Choroid plexus epithelial cell (primary cell): ENCODE data around the gene SMURF2.

Source experiments
- DNase-seq: peaks from one replicate; pipeline ENCODE4 v3.0.0-alpha.2; 2010; ENCODE audit warnings: low read depth
- H3K4me3 ChIP-seq: 2 replicates; pipeline ENCODE4 v1.5.1; 2011; ENCODE audit warnings: low read depth, mild to moderate bottlenecking, control low read depth, low read length, moderate library complexity
- TF ChIP-seq, protein P1 (sequence below): conservative IDR thresholded peaks from 2 replicates; pipeline ENCODE4 v1.5.1; 2011; ENCODE audit warnings: low read depth, mild to moderate bottlenecking, control low read depth, inconsistent platforms, low read length, moderate library complexity

Gene SMURF2

DNA sequence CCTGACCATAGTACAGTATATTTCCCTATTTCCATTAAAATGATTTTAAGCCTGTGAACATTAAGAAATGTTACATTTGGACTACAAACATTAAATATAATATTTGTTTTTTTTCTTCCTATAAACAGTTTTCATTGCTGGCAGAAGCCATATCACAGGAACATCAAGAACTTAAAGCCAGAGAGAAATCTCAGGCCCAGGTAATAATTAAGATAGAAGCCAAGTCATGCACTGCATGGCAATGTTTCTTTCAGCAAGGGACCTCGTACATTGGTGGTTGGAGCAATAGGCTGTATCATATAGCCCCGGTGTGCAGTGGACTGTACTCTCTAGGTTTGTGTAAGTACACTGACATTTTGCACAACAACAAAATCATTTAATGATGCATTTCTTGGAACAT lies 125.2 kb downstream of the SMURF2 start:
- H3K4me3 ChIP-seq, result no peak overlapping the region
- TF ChIP-seq, protein P1, sequence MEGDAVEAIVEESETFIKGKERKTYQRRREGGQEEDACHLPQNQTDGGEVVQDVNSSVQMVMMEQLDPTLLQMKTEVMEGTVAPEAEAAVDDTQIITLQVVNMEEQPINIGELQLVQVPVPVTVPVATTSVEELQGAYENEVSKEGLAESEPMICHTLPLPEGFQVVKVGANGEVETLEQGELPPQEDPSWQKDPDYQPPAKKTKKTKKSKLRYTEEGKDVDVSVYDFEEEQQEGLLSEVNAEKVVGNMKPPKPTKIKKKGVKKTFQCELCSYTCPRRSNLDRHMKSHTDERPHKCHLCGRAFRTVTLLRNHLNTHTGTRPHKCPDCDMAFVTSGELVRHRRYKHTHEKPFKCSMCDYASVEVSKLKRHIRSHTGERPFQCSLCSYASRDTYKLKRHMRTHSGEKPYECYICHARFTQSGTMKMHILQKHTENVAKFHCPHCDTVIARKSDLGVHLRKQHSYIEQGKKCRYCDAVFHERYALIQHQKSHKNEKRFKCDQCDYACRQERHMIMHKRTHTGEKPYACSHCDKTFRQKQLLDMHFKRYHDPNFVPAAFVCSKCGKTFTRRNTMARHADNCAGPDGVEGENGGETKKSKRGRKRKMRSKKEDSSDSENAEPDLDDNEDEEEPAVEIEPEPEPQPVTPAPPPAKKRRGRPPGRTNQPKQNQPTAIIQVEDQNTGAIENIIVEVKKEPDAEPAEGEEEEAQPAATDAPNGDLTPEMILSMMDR, result no peak
- DNase-seq, result no peak

DNA sequence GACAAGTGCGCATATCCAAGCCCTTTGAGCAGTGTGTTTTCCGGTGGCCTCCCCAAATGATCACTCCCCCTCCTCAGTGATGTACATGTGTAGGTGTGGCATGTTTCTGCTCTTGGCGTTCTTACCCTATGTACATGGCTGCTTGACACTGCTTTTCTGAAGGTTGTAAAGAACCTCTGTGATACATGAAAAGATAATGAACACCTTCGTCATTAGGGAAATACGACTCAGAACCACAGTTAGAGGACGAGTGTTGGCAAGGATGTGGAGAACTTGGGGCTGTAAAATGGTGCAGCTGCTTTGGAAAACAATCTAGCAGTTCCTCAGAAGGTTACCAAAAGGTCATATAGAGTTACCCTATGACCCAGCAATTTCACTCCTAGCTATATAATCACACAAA lies 126.8 kb downstream of the SMURF2 start:
- no peak for DNase-seq
- no peak overlapping the region for H3K4me3 ChIP-seq
- TF ChIP-seq, protein P1, result no peak

DNA sequence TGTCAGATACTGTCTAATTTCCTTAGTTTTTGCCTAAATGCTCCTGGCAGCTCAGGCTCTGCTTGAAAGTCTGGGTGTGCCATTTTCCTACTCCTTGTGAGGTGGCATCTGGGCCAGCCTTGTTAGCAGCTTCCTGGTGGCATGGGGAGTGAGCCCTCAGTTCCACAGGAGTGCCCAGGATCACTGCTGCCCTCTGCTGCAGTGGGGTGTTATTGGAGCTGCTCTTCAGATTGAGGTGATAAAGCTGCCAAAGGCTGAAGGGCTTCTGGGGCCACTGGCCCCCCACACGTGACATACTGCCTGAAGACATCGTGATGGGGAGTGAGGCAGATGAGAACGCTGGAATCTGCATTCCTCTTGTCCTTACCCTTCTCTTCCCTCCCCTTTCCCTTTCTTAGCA lies 127.9 kb downstream of the SMURF2 start:
- no peak overlapping the region for H3K4me3 ChIP-seq
- TF ChIP-seq, protein P1, result peak; percentile 44
- DNase-seq, result no peak

- no peak overlapping the region for H3K4me3 ChIP-seq
- no peak for DNase-seq
- TF ChIP-seq, protein P1, result no peak
Measured at GRCh38 chr17:64533784-64534183, 128.3 kb downstream of the SMURF2 start.

- DNase-seq, result no peak
- no peak overlapping the region for H3K4me3 ChIP-seq
- TF ChIP-seq, protein P1, result no peak
Measured at GRCh38 chr17:64532409-64532808, 129.7 kb downstream of the SMURF2 start.

- H3K4me3 ChIP-seq, result no peak overlapping the region
- DNase-seq, result no peak
- TF ChIP-seq, protein P1, result no peak
Measured at GRCh38 chr17:64531955-64532371, 130.1 kb downstream of the SMURF2 start.

- no peak overlapping the region for H3K4me3 ChIP-seq
- DNase-seq, result no peak
- TF ChIP-seq, protein P1, result no peak
Measured at GRCh38 chr17:64529221-64529620, 132.9 kb downstream of the SMURF2 start.
